Nucleus accumbens (tissue), 56 donors: Measurements from ENCODE around the gene SRSF3.
A peak's percentile ranks its signal among the peaks of the same experiment; 100 is the strongest.
"Not testable (repeated sequence)": the region's sequence is repeated elsewhere in the genome, so short reads cannot be mapped to it uniquely, and the experiment has no call there.

Experiments used
- DNase-seq, 56 donors: peaks; one replicate each; lab custom pipeline; 2025; lab: John Stamatoyannopoulos, UW

Gene SRSF3

GRCh38 chr6:36572353-36573311 is 21.5 kb upstream of the SRSF3 start:
- not testable (repeated sequence) for DNase-seq

GRCh38 chr6:36574679-36575078 is 19.5 kb upstream of the SRSF3 start:
- no peak for DNase-seq

- no peak for DNase-seq
Measured at GRCh38 chr6:36576578-36576977, 17.6 kb upstream of the SRSF3 start.

GRCh38 chr6:36577301-36577700 is 16.9 kb upstream of the SRSF3 start:
- DNase-seq: no peak

GRCh38 chr6:36578030-36578429 is 16.1 kb upstream of the SRSF3 start:
- DNase-seq: no peak

- no peak for DNase-seq
Measured at GRCh38 chr6:36578431-36578830, 15.7 kb upstream of the SRSF3 start.

- no peak for DNase-seq
Measured at GRCh38 chr6:36580184-36580526, 14.0 kb upstream of the SRSF3 start.

GRCh38 chr6:36581716-36582115 is 12.4 kb upstream of the SRSF3 start:
- DNase-seq: no peak

GRCh38 chr6:36586606-36587005 is 7.6 kb upstream of the SRSF3 start:
- DNase-seq: no peak

- not testable (repeated sequence) for DNase-seq
Measured at GRCh38 chr6:36589025-36589400, 5.1 kb upstream of the SRSF3 start.

- no peak for DNase-seq
Measured at GRCh38 chr6:36590237-36590636, 3.9 kb upstream of the SRSF3 start.

- no peak for DNase-seq
Measured at GRCh38 chr6:36592221-36592655, 1.9 kb upstream of the SRSF3 start.

- peak in 37 of 56 donors; percentile 39 to 89 (median 74) for DNase-seq
Measured at GRCh38 chr6:36593569-36594028, 563 bp upstream of the SRSF3 start.

- DNase-seq: peak in 11 of 56 donors; percentile 1 to 30 (median 6)
Measured at GRCh38 chr6:36594816-36595643, 868 bp downstream of the SRSF3 start.

- no peak for DNase-seq
Measured at GRCh38 chr6:36596356-36596755, 2.2 kb downstream of the SRSF3 start.

- DNase-seq: no peak
Measured at GRCh38 chr6:36597775-36598174, 3.6 kb downstream of the SRSF3 start.

- DNase-seq: no peak
Measured at GRCh38 chr6:36598326-36598725, 4.2 kb downstream of the SRSF3 start.

- DNase-seq: no peak
Measured at GRCh38 chr6:36598739-36599318, 4.7 kb downstream of the SRSF3 start.

- DNase-seq: peak in 16 of 56 donors; percentile 8 to 62 (median 23)
Measured at GRCh38 chr6:36599791-36600209, 5.6 kb downstream of the SRSF3 start.

GRCh38 chr6:36600564-36601146 is 6.5 kb downstream of the SRSF3 start:
- no peak for DNase-seq
